ENCODE results near the gene LILRB5. TPM values are rescaled to one million over a fixed set of nuclear protein-coding genes. Genes with fewer than 3 reads are reported as not detected.
"Not testable (repeated sequence)": the region's sequence is repeated elsewhere in the genome, so short reads cannot be mapped to it uniquely, and the experiment has no call there.

LILRB5 gene
- total RNA-seq, 2 experiments from 2014 or later = not detected

DNA sequence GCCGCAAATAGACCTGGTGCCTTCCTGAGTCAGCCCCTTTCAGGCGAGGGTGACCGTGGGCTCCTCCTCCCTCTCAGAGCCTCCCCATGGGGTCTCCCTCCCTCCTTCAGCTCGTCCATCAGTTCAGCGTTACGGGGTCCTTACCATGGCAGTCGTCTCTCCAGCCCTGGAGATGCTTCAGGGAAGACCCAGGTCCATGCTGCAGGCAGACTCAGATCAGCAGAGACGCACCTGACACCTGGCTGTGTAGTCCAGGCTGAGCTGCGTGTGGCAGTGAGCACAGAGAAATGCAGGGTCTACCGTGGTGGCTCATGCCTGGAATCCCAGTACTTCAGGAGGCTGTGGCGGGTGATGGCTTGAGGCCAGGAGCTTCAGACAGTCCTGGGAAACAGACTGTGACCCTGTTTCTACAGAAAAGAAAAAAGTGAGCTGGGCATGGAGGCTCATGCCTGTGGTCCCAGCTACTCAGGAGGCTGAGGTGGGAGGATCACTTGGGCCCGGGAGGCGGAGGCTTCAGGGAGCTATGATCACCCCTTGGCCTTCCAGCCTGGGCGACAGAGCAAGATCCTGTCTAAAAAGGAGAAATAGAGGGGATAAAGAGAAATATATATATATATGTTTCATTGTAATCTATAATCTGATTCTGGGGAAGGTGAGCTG is 33.7 kb downstream of the LILRB5 start:
- CTCF ChIA-PET; H3K4me3 Mint-ChIP-seq; ATAC-seq (ENCODE audit: poor library complexity); H3K36me3 ChIP-seq (ENCODE audit: insufficient read depth, low read length); POLR2A ChIA-PET; H3K27ac Mint-ChIP-seq; H3K36me3 Mint-ChIP-seq (ENCODE audit: low read depth); H3K4me1 ChIP-seq (ENCODE audit: insufficient read depth, low read length); H3K27me3 ChIP-seq (ENCODE audit: control insufficient read depth in 1 of 2, insufficient read depth in 2 of 2, low read length in 2 of 2); H3K27me3 Mint-ChIP-seq; DNase-seq; H3K4me1 Mint-ChIP-seq (ENCODE audit: low read depth); H3K27ac ChIP-seq (ENCODE audit: low read depth in 1 of 2, low read length in 2 of 2); H3K9me3 Mint-ChIP-seq; H3K9me3 ChIP-seq (ENCODE audit: control insufficient read depth in 1 of 2, insufficient read depth in 1 of 2, low read length in 2 of 2): not testable (repeated sequence)
- peak overlapping the region; percentile 43 for H3K4me3 ChIP-seq (ENCODE audit: low read length)
- intact Hi-C loops (cut with DNase I, micrococcal nuclease) = loop anchor here in 1 of 2 experiments (2.0 kb wide), 2 partner anchors 15 to 23 kb away; no protein-coding TSS in a partner anchor

DNA sequence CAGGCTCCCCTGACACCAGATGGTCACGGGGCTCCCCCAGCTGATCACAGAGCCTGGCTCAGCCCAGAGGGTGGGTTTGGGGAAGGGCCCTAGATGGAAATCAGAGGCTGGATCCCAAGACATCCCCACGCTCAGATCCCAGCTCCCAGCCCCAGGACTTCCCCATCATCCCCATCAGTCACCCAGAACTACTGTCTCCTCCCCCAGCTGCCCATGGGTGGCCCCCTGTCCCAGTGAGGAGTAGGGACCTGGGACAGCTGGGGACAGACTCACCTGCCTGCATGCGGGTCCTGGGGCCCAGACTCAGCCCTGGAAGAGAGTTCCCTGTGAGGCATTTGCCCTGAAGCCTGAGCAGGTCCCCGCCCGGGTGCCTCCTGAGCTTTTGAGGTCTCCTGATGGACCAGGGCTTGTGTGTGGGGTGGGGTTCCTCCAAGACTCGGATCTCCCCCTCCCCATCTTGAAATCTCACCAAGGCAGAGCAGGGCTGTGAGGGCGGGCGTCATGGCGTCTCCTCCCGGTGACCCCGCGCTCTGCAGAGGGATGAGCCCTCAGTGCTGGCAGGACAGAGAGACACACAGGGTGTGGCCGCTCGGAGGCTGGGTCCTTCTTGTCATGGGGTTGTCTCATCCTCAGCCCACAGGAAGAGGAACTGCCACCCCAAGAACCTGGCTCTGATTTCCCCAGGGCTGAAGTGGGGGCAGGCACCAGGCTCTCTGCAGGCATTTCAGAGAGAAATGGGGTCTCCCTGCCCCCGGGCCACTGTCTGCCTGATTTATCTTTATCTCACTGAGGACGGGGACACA is 34.4 kb downstream of the LILRB5 start, which contains the start of gene LILRB3:
Gene LILRB3, minus strand, starts transcription at position 534 of the 803 bp plus-strand sequence. Its CDS starts 31 bp downstream, at position 503.
- H3K4me3 Mint-ChIP-seq; H3K27me3 Mint-ChIP-seq; H3K4me1 Mint-ChIP-seq (ENCODE audit: low read depth); H3K36me3 ChIP-seq (ENCODE audit: insufficient read depth, low read length); H3K27ac ChIP-seq (ENCODE audit: low read depth in 1 of 2, low read length in 2 of 2); H3K27ac Mint-ChIP-seq; POLR2A ChIA-PET; H3K27me3 ChIP-seq (ENCODE audit: control insufficient read depth in 1 of 2, insufficient read depth in 2 of 2, low read length in 2 of 2); H3K4me1 ChIP-seq (ENCODE audit: insufficient read depth, low read length); H3K36me3 Mint-ChIP-seq (ENCODE audit: low read depth); H3K9me3 ChIP-seq (ENCODE audit: control insufficient read depth in 1 of 2, insufficient read depth in 1 of 2, low read length in 2 of 2); CTCF ChIA-PET; H3K9me3 Mint-ChIP-seq: not testable (repeated sequence)
- H3K4me3 ChIP-seq (ENCODE audit: low read length) = peak within 1 kb of the TSS; percentile 43
- ATAC-seq (ENCODE audit: poor library complexity) = peak; percentile 34
- intact Hi-C loops (cut with DNase I, micrococcal nuclease) = loop anchor here in 1 of 2 experiments (2.0 kb wide), 2 partner anchors 16 to 24 kb away; no protein-coding TSS in a partner anchor
- peak in 2 of 14 experiments; percentile 29 to 49 for DNase-seq

DNA sequence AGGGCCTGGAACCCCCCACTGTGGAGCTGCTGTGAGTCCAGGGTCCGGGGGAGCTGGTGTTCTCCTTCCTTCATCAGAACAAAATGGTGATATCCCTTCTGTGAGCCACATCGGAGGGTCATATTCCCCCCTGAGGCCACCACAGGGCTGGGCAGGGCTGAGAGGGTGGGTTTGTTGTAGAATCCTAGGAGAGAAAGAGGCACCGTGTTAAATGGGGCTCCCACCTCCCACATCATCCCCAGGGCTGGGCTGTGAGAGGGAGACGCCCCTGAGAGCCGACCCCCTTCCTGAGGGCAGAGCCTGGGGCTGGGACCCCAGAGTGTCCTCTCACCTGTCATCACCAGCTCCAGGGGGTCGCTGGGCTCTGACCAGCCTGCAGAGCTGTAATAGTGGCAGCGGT is 35.1 kb downstream of the LILRB5 start:
- H3K4me1 Mint-ChIP-seq (ENCODE audit: low read depth); H3K36me3 Mint-ChIP-seq (ENCODE audit: low read depth); H3K27ac Mint-ChIP-seq; DNase-seq; POLR2A ChIA-PET; H3K36me3 ChIP-seq (ENCODE audit: insufficient read depth, low read length); CTCF ChIA-PET; H3K9me3 ChIP-seq (ENCODE audit: control insufficient read depth in 1 of 2, insufficient read depth in 1 of 2, low read length in 2 of 2); H3K27me3 Mint-ChIP-seq; H3K27me3 ChIP-seq (ENCODE audit: control insufficient read depth in 1 of 2, insufficient read depth in 2 of 2, low read length in 2 of 2); H3K4me3 Mint-ChIP-seq; H3K4me3 ChIP-seq (ENCODE audit: low read length); H3K9me3 Mint-ChIP-seq; H3K4me1 ChIP-seq (ENCODE audit: insufficient read depth, low read length); ATAC-seq (ENCODE audit: poor library complexity); H3K27ac ChIP-seq (ENCODE audit: low read depth in 1 of 2, low read length in 2 of 2): not testable (repeated sequence)
- intact Hi-C loops (cut with DNase I, micrococcal nuclease) = loop anchor here in 1 of 2 experiments (2.0 kb wide), 2 partner anchors 17 to 25 kb away; no protein-coding TSS in a partner anchor

DNA sequence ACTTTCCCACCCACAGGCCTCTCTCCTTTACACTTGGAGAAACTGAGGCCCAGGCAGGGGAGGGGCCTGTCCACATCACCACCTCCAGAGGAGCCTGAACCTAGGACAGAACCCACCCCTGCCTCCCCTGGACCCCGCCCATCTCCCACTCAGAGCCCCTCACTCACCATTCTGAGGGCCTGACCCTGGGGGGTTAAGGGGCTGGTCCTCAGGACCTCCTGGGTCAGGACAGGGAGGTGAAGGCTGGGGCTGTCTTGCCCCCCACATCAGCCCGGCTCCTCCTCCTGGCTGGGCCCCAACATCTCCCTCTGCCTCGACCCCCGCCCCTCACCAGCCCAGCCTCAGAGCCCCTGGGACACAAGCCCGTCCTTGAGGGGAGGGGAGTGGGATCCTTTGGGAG is 37.4 kb downstream of the LILRB5 start:
- DNase-seq; ATAC-seq (ENCODE audit: poor library complexity); H3K9me3 ChIP-seq (ENCODE audit: control insufficient read depth in 1 of 2, insufficient read depth in 1 of 2, low read length in 2 of 2); H3K36me3 Mint-ChIP-seq (ENCODE audit: low read depth); CTCF ChIA-PET; intact Hi-C loops (cut with DNase I, micrococcal nuclease); POLR2A ChIA-PET; H3K27ac ChIP-seq (ENCODE audit: low read depth in 1 of 2, low read length in 2 of 2); H3K27me3 ChIP-seq (ENCODE audit: control insufficient read depth in 1 of 2, insufficient read depth in 2 of 2, low read length in 2 of 2); H3K27ac Mint-ChIP-seq; H3K4me3 Mint-ChIP-seq; H3K36me3 ChIP-seq (ENCODE audit: insufficient read depth, low read length); H3K9me3 Mint-ChIP-seq; H3K4me1 Mint-ChIP-seq (ENCODE audit: low read depth); H3K27me3 Mint-ChIP-seq; H3K4me1 ChIP-seq (ENCODE audit: insufficient read depth, low read length); H3K4me3 ChIP-seq (ENCODE audit: low read length): not testable (repeated sequence)

Measured in CD4-positive, alpha-beta T cell (primary cell).